NCI-H1694 treated with DMSO at 0.1 percent for 48 hours (cell line): Measurements from ENCODE around the gene EDDM3A.
"Not testable (repeated sequence)": the region's sequence is repeated elsewhere in the genome, so short reads cannot be mapped to it uniquely, and the experiment has no call there.

Source experiments
- DNase-seq: peaks from one replicate; lab custom pipeline; 2025; lab: John Stamatoyannopoulos, UW

Gene EDDM3A

GRCh38 chr14:20733684-20734429 is 11.8 kb upstream of the EDDM3A start:
- DNase-seq = no peak

GRCh38 chr14:20734430-20734806 is 11.3 kb upstream of the EDDM3A start:
- no peak for DNase-seq

GRCh38 chr14:20738292-20738691 is 7.4 kb upstream of the EDDM3A start:
- DNase-seq = not testable (repeated sequence)

GRCh38 chr14:20742132-20742531 is 3.6 kb upstream of the EDDM3A start:
- no peak for DNase-seq

DNA sequence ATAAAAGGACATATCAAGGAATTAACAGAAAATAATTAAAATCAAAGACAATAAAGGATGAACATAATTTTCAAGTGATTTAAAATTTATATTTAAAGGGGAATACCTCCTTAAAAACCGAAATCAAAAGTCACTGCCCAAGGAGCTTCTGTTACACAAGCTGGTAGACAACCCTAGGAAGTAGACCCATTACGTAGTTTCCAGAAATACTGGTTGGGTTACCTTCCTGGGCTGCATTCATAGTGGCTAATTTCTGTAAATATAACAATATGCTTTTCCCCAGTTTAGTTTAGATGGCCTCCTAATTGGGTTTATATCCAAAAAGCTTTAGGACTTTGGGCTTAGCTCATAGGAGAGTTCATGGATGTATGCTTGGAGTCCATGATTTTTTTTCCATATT is 2.1 kb upstream of the EDDM3A start:
- DNase-seq = no peak

DNA sequence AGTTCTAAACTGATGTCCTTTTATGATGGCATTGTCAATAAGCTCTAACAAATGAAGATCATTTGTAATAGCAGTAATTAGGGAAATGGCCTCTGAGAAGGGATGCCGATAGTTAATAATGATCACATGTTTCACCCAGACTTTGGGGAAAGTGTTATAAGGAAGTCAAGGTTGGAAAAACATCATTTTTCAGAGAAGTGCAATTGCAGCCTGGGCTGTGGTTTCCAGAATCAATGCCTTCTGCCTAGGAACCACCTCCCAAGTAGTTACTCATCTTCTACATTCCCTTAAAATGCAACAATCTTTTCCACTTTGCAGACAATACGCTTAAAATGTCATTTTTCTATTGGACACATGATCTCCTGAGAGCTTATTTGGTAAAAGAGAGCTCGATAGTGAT is 879 bp downstream of the EDDM3A start:
- no peak for DNase-seq

GRCh38 chr14:20748439-20748838 is 2.8 kb downstream of the EDDM3A start:
- no peak for DNase-seq

GRCh38 chr14:20750194-20750593 is 4.5 kb downstream of the EDDM3A start:
- no peak for DNase-seq

DNA sequence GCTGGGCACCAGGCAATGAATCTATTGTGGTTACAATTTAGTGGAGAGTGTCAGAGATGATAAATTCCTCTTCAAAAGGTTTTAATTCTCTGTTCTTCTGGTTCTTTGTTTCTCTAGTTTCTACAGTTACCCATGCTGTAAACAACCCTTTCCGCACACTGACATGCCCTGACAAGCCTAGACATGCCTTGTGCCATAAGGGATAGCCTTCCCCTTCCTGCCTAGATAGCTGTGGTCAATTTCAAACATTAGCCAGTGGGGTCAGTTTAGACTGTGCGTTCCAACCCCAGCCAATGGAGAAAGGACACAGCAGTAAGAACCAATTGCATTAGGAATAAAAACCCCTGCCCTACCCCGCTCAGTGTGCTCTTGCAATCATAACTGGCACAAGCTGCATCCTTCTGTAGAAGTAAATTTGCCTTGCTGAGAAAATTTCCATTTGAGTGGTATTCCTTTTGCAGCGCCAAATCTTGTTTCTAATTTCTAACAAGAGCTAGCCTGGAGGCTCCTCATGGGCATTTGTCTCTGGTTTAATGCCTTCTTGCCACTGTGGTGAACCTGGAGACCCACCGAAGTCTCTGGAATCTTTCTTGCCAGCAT is 6.4 kb downstream of the EDDM3A start:
- no peak for DNase-seq

GRCh38 chr14:20754308-20754707 is 8.6 kb downstream of the EDDM3A start:
- DNase-seq = no peak

- no peak for DNase-seq
Observed at GRCh38 chr14:20755037-20755436, 9.3 kb downstream of the EDDM3A start.

DNA sequence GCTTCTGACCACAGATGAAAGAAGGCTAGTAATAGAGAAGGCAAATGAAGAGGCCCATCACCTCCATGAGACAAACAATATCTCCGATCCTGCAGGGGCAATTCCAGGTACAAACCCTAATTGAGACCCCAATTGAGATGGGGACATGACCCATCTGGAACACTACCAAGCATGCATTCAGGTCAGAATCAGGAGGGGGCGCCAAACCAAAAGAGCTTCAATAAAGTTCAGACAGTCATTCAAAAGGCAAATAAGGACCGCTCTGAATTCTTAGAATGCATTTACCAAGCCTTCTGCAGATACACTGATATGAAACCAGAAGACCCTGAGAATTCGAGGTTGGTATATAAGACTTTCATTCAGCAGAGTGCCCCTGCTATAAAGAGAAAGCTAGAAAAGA is 12.3 kb downstream of the EDDM3A start:
- no peak for DNase-seq

- DNase-seq = not testable (repeated sequence)
Observed at GRCh38 chr14:20759465-20759864, 13.8 kb downstream of the EDDM3A start.

DNA sequence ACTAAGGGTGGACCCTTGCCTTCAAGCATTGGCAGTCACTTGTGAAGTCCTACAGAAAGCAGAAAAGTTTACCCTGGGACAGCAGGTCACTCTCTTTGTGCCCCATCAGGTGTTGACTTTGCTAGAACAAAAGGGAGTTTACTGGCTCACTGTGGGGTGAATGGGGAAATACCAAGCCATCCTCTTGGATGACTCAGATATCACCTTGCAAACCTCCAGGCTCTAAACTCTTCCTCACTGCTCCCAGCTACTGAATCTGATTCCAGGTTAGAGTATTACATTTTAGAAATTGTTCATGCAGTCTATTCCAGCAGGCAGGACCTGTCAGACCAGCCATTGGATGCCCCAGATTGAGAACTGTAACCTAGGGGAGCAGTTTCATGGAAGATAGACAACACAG is 15.3 kb downstream of the EDDM3A start:
- no peak for DNase-seq

GRCh38 chr14:20768593-20768892 is 22.9 kb downstream of the EDDM3A start:
- no peak for DNase-seq

DNA sequence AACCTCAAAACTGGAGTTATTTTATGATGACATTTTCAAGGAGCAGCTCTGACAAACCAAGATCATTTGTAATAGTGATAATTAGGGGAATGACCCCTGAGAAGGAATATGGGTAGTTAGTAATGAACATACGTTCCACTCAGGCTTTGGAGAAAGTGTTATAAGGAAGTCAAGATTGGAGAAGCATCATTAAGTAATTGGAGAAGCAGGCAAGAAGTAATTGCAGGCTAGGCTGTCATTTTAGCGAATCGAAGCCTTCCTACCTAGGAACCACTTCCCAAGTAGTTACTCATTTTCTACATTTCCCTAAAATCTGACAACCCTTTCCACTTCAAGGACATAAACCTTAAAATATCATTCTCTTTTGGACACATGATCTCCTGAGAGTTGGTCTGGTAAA is 23.7 kb downstream of the EDDM3A start:
- no peak for DNase-seq

DNA sequence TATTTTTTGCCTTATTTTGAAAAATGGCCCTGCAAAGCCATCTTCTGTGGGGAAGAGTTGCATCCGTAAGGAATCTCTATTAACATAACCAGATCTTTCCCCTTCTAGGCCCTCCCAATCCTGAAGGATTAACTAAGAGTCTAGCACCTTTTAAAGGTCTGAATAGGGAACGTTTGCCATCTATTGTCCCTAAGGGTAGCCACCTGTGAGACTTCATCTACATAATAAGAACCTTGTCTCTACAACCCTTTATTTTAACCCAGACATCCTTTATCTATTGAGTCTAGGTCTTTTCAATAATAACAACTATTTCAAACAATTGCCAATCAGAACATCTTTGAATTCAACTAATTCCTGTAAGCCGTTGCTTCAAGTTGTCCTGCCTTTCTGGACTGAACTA is 27.0 kb downstream of the EDDM3A start:
- DNase-seq = no peak

- DNase-seq = no peak
Observed at GRCh38 chr14:20774258-20774824, 28.7 kb downstream of the EDDM3A start.

GRCh38 chr14:20775043-20775442 is 29.4 kb downstream of the EDDM3A start:
- no peak for DNase-seq

DNA sequence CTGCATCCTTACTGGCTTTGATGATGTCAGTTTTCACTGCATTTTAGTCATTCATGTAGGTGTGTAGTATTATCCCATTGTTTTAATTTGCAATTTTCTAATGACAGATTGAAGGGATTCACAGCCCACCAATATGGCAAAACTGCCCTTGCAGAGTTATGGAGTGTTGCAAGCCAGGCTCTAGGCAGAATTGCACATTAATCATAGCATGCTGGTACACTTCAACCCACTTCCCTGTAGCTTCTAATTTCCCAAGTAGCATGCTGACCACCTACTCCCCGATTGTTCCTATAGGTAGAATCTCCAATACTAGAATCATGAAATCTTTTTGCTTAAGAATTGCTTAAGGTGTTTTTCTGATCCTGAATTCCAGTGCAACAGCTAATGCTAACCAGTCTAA is 30.2 kb downstream of the EDDM3A start:
- DNase-seq = no peak

DNA sequence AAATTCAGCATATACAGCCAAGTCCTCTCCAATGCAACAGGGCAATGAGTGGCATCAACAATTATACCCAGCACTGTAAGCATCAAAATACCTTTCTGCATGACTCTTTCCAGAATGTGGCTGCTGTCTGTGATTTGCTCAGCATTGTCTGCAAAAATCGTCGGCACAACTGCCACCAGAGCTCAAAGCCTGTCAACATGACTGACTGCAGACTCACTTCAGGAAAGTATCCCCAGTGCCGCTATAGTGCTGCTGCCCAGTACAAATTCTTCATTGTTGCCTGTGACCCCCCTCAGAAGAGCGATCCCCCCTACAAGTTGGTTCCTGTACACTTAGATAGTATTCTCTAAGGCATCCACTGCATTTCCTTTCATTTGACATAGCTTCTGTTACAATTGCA is 36.1 kb downstream of the EDDM3A start:
- DNase-seq = no peak

DNA sequence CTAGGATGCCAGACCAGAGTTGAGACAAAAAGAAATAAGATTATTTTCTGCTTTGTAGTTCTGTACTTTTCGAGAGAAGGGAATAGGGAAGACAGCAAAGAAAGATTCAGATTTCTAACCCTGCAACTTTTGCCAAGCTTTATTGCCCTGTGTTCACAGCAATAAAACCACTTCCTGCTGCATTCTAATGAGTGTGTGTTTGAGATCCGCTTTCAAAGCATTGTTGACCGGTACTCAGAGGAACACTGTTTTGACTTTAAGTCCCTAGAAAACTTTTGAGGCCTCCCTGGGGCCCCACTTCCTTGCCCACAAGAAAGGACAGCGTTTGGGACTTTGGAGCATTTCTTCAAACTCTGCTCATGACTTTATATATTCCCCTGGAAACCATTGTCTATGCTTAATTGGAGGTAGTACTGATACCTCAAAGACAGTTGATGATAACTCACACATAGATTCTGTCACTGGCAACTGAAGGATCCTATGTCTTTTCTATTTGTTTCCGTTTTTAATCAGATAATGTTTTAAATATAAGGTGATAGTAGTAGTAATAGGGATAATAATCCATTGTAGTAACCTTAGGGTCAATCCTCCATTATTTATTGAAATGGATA is 36.7 kb downstream of the EDDM3A start:
- DNase-seq = no peak

DNA sequence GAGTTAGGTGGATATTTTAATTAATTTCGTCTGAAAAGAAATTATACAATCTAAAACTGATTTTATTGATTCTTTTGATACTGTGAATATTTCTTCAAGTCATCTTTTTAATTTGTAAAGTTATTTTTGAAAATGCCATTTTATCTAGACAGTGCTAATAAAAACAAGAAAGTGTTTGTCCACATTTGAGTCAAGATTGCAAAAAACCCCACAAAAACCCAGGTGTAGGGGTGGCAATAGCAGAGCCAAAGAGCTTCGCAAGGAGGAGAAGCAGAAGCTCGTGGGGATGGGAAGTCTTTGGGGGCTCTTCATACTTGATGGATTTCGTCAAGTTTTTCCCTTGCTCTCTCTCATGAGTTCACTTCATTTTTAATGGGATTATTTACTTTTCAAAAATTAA is 41.3 kb downstream of the EDDM3A start:
- no peak for DNase-seq
